B cell (primary cell): ENCODE data around the gene EXD3. TPM values are rescaled to one million over a fixed set of nuclear protein-coding genes. Genes with fewer than 3 reads are reported as not detected.
A peak's percentile ranks its signal among the peaks of the same experiment; 100 is the strongest.

Source experiments
- ATAC-seq: fragments of 200-7000 bp; cut with Tn5 transposase; one replicate; pipeline ENCODE4 v1.10.0; 2021; ENCODE audit warnings: low read depth, mild to moderate bottlenecking, moderate number of reproducible peaks, moderate library complexity
- CTCF ChIA-PET: fragments of 350-600 bp; sonication (Branson Sonifier 250); formaldehyde crosslinking; loops from one replicate; lab custom pipeline; 2021; ENCODE audit warnings: antibody characterized with exemption, inconsistent platforms; lab: Charles Lee
- POLR2A ChIA-PET: fragments of 350-600 bp; sonication (Branson Sonifier 250); formaldehyde crosslinking; loops from one replicate; lab custom pipeline; 2021; ENCODE audit warnings: antibody characterized with exemption; lab: Charles Lee
- DNase-seq: peaks from one replicate; pipeline ENCODE4 v3.0.0; 2013
- H2AFZ ChIP-seq: 2 replicates; pipeline ENCODE4 v1.6.1; 2012; ENCODE audit warnings: mild to moderate bottlenecking, low read depth, low read length; ENCODE audit not compliant: insufficient read depth, poor library complexity, severe bottlenecking
- H3K27ac ChIP-seq, 2 donors: 1 replicate in 1 of 2; 2 replicates in 1 of 2; pipeline ENCODE4 v1.5.1; 2012 to 2013; ENCODE audit warnings: low read length in 2 of 2, mild to moderate bottlenecking in 2 of 2, moderate library complexity in 1 of 2
- H3K27me3 ChIP-seq, 4 experiments: fragments of 200-600 bp in 1 of 4; sonication (generic) in 1 of 4; replicated peaks in 1 of 4; 1 replicate in 2 of 4; 2 replicates in 2 of 4; pipeline versions ENCODE4 v1.6.1 to v1.7.0; 2013 to 2016; ENCODE audit warnings: low read length in 3 of 4, mild to moderate bottlenecking in 2 of 4, mixed read lengths in 1 of 4, moderate library complexity in 1 of 4; ENCODE audit not compliant: insufficient read depth in 4 of 4, control insufficient read depth in 3 of 4; ENCODE audit errors: control extremely low read depth in 1 of 4
- H3K36me3 ChIP-seq, 2 experiments: replicated peaks in 1 of 2; 1 replicate in 1 of 2; 2 replicates in 1 of 2; pipeline versions ENCODE4 v1.6.1 to v1.7.1; 2013; ENCODE audit warnings: low read length in 1 of 2; ENCODE audit not compliant: insufficient read depth in 2 of 2, control insufficient read depth in 1 of 2; ENCODE audit errors: control extremely low read depth in 1 of 2, extremely low read depth in 1 of 2
- H3K4me1 ChIP-seq, 2 donors: fragments of 200-600 bp in 1 of 2; sonication (generic) in 1 of 2; 1 replicate in 1 of 2; 2 replicates in 1 of 2; pipeline versions ENCODE4 v1.5.1 to v1.6.1; 2013 to 2017; ENCODE audit warnings: low read length in 2 of 2; ENCODE audit not compliant: control insufficient read depth in 2 of 2, insufficient read depth in 2 of 2
- H3K4me2 ChIP-seq: replicated peaks from 2 replicates; pipeline ENCODE3; 2012; ENCODE audit warnings: mild to moderate bottlenecking, low read depth, low read length; ENCODE audit not compliant: poor library complexity, severe bottlenecking
- H3K4me3 ChIP-seq, 5 experiments: fragments of 200-600 bp in 1 of 5; sonication (generic) in 1 of 5; 1 replicate in 3 of 5; 2 replicates in 2 of 5; pipeline versions ENCODE4 v1.5.1 to v1.7.0; 2011 to 2016; ENCODE audit warnings: low read length in 4 of 5, mild to moderate bottlenecking in 4 of 5, low read depth in 2 of 5, control low read depth in 1 of 5, moderate library complexity in 1 of 5; ENCODE audit not compliant: insufficient read depth in 1 of 5; ENCODE audit errors: control extremely low read depth in 1 of 5, extremely low read depth in 1 of 5
- H3K79me2 ChIP-seq: fragments of 200-600 bp; sonication (generic); one replicate; pipeline ENCODE4 v1.6.0; 2016; ENCODE audit warnings: low read length; ENCODE audit not compliant: control insufficient read depth, insufficient read depth
- H3K9ac ChIP-seq: fragments of 200-600 bp; sonication (generic); 2 replicates; pipeline ENCODE4 v1.6.1; 2017; ENCODE audit warnings: mild to moderate bottlenecking, low read length, moderate library complexity
- H3K9me3 ChIP-seq, 3 donors: one replicate each; pipeline versions ENCODE4 v1.6.1 to v1.7.1; 2013; ENCODE audit warnings: low read length in 2 of 3; ENCODE audit not compliant: control insufficient read depth in 2 of 3, insufficient read depth in 1 of 3; ENCODE audit errors: control extremely low read depth in 1 of 3
- H4K20me1 ChIP-seq: 2 replicates; pipeline ENCODE4 v1.6.0; 2012; ENCODE audit warnings: mild to moderate bottlenecking, low read length; ENCODE audit not compliant: insufficient read depth, control insufficient read depth, poor library complexity, severe bottlenecking
- H3K27ac Mint-ChIP-seq: one replicate; pipeline ENCODE4 v1.8.0; 2021; ENCODE audit warnings: mixed read lengths
- H3K27me3 Mint-ChIP-seq: one replicate; pipeline ENCODE4 v1.8.0; 2021; ENCODE audit warnings: mixed read lengths
- H3K4me1 Mint-ChIP-seq: one replicate; pipeline ENCODE4 v1.8.0; 2021; ENCODE audit warnings: mixed read lengths
- H3K4me3 Mint-ChIP-seq: one replicate; pipeline ENCODE4 v1.8.0; 2021; ENCODE audit warnings: mixed read lengths
- H3K9me3 Mint-ChIP-seq: one replicate; pipeline ENCODE4 v1.8.0; 2022; ENCODE audit warnings: mixed read lengths; ENCODE audit not compliant: insufficient read depth
- EZH2 ChIP-seq: IDR thresholded peaks from 2 replicates; pipeline ENCODE4 v1.6.1; 2012; ENCODE audit warnings: borderline replicate concordance, low read depth, mild to moderate bottlenecking, moderate library complexity, low read length; ENCODE audit not compliant: insufficient read depth, poor library complexity, severe bottlenecking
- WGBS: methylation state at CpG from one replicate; pipeline ENCODE4 v1.1.5; 2013; ENCODE audit warnings: missing lambda C conversion rate; ENCODE audit not compliant: insufficient coverage; 5-methylcytosine and 5-hydroxymethylcytosine counted together
- intact Hi-C: fragments of 100-400 bp; cut with micrococcal nuclease; formaldehyde crosslinking; loops from one replicate; pipeline ENCODE4 v1.10.0; 2022
- polyA plus RNA-seq: library from polyadenylated mRNA; depleted of rRNA; stranded (reverse); fragments of >200 nt; gene quantifications from 2 replicates; pipeline ENCODE4 v1.2.3, GENCODE V29; 2012
- total RNA-seq, 2 donors: library from RNA; stranded (reverse); fragments of 120-200 nt in 1 of 2; gene quantifications; 1 replicate in 1 of 2; 2 replicates in 1 of 2; pipeline versions ENCODE4 v1.2.3 to v1.2.4, GENCODE V29; 2013 to 2022
- TF ChIP-seq, protein P1 (sequence below): fragments of 200-600 bp; IDR thresholded peaks from one replicate; pipeline ENCODE4 v1.8.0; 2022; ENCODE audit warnings: antibody characterized with exemption, mild to moderate bottlenecking

Gene EXD3
- total and polyA plus RNA-seq, 2 donors (not counting 1 experiment from before 2014, with no cell fraction given): 22.5 to 23.7 TPM

DNA sequence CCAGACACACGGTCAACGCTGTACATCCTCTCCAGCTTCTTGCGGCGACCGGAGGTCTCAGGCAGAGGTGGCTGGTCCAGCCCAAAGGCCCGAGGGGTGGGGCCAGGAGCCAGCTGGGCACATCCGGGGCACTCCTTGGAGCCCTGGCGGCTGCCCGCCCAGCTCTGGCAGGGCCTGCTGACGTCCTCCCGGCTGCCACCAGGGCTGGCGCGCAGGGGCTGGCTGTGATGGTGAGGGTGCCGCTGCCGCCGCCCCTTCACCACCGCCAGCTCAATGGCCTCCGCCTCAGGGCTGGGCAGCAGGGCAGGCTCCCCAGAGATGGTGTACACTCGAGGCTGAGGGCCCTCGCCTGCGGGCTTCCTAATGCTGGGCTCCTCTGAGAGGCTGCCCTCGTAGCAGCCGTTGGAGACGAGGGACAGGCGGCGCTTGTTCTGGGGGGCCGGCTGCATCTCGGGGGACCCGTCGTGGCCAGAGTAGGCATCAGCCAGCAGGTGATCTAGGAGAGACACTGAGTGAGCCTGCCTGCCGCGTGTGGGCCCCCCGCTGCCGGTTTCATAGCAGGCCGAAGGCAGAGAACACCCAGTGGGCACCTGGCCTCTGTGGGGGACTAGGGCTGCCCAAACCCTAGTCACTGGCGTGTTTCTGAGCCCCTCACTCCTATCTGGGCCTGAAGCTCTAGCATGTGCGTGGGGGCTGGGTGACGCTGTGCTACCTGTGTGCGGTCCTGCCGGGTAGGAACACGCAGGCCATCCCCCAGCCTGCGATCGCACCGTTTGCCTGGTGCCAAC is 34.6 kb upstream of the EXD3 start:
- TF ChIP-seq EZH2: no peak
- TF ChIP-seq, protein P1, sequence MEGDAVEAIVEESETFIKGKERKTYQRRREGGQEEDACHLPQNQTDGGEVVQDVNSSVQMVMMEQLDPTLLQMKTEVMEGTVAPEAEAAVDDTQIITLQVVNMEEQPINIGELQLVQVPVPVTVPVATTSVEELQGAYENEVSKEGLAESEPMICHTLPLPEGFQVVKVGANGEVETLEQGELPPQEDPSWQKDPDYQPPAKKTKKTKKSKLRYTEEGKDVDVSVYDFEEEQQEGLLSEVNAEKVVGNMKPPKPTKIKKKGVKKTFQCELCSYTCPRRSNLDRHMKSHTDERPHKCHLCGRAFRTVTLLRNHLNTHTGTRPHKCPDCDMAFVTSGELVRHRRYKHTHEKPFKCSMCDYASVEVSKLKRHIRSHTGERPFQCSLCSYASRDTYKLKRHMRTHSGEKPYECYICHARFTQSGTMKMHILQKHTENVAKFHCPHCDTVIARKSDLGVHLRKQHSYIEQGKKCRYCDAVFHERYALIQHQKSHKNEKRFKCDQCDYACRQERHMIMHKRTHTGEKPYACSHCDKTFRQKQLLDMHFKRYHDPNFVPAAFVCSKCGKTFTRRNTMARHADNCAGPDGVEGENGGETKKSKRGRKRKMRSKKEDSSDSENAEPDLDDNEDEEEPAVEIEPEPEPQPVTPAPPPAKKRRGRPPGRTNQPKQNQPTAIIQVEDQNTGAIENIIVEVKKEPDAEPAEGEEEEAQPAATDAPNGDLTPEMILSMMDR: no peak
- H3K79me2 ChIP-seq: peaks cover 6% of the 10 kb centered on the region
- DNase-seq (peak; percentile 39), ATAC-seq (no peak)
- H3K36me3 ChIP-seq: peaks cover 0 to 3% of the 10 kb centered on the region in 2 experiments
- no peak overlapping the region for H2AFZ ChIP-seq
- Mint-ChIP-seq H3K4me1 (peaks cover 35% of the 10 kb centered on the region), H3K4me3 (peak overlapping the region; percentile 56), H3K27me3 (no peaks in the 10 kb centered on the region), H3K27ac (peak overlapping the region; percentile 41), H3K9me3 (no peaks in the 10 kb centered on the region)
- H4K20me1 ChIP-seq: peaks cover 16% of the 10 kb centered on the region
- H3K4me3 ChIP-seq: no peak overlapping the region
- ChIA-PET CTCF (interaction anchor here (0.6 kb wide), 1 partner anchor 585 kb away, joined by 4 read pairs; no protein-coding TSS in a partner anchor), POLR2A (no interaction called here)
- intact Hi-C loops: loop anchor here (10.0 kb wide), 1 partner anchor 663 kb away; the partner anchor contains the start of genes CCDC183 and TMEM141
- peaks cover 59 to 72% of the 10 kb centered on the region in 2 donors for H3K4me1 ChIP-seq
- H3K27me3 ChIP-seq: no peaks in the 10 kb centered on the region
- peaks cover 0 to 9% (median 0%) of the 10 kb centered on the region in 3 donors for H3K9me3 ChIP-seq
- H3K4me2 ChIP-seq: peak overlapping the region; percentile 99
- H3K27ac ChIP-seq: no peak overlapping the region
- 96% methylated on average over 40 of the region's 44 CpGs for WGBS
- H3K9ac ChIP-seq: no peak overlapping the region

DNA sequence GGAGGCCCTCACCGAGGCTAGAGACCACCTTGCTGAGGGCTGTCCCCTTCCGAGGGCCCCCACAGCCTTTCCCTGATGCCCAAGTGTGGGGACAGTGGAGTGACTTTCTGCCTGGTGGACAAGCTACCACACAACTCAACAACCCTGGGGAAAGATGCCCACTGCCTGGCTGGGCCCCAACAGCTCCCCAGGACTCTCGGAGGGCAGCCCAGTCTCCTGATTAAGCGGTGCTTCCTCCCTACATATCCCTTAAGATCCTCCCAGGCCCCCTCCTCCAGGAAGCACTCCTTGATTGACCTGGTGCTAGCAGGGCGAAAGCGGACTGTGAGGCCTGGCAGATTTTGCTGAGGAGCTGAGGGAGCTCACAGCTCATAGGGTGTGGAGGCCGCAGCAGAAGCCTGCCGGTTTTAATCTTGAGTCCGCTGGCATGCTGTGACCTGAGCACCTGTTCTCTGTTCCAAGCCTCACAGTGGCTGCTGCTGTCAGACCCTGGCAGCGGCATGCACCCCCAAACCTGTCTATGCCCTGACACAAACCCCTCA is 34.0 kb upstream of the EXD3 start:
- Mint-ChIP-seq H3K4me1 (peaks cover 40% of the 10 kb centered on the region), H3K27me3 (no peaks in the 10 kb centered on the region), H3K9me3 (no peaks in the 10 kb centered on the region), H3K27ac (no peak overlapping the region), H3K4me3 (peak overlapping the region; percentile 23)
- peak; percentile 17 for DNase-seq
- Histone ChIP-seq H3K36me3 (peaks cover 0 to 3% of the 10 kb centered on the region in 2 experiments), H3K79me2 (peaks cover 6% of the 10 kb centered on the region), H4K20me1 (peaks cover 16% of the 10 kb centered on the region), H2AFZ (no peak overlapping the region), H3K27ac (no peak overlapping the region), H3K4me3 (no peak overlapping the region), H3K4me1 (peaks cover 60 to 72% of the 10 kb centered on the region in 2 donors), H3K9ac (no peak overlapping the region), H3K4me2 (no peak overlapping the region), H3K9me3 (peaks cover 0 to 9% (median 0%) of the 10 kb centered on the region in 3 donors), H3K27me3 (no peaks in the 10 kb centered on the region)
- TF ChIP-seq EZH2: no peak
- TF ChIP-seq, protein P1: no peak
- CTCF ChIA-PET: no interaction called here
- intact Hi-C loops: loop anchor here (10.0 kb wide), 1 partner anchor 662 kb away; the partner anchor contains the start of genes CCDC183 and TMEM141
- ATAC-seq: no peak
- 100% methylated on average over 6 of the region's 10 CpGs for WGBS
- POLR2A ChIA-PET: no interaction called here
